Measurements from ENCODE around the gene HEMGN. TPM values are rescaled to one million over a fixed set of nuclear protein-coding genes. Genes with fewer than 3 reads are reported as not detected.

The HEMGN gene
- total and polyA plus RNA-seq, 2 of the 4 experiments (the other 2 are of a cell fraction), result not detected

GRCh38 chr9:97940741-97941140, 2.8 kb upstream of the HEMGN start:
- no peak overlapping the region for H3K23ac ChIP-seq (ENCODE audit: low read depth, low read length)
- H3K18ac ChIP-seq (ENCODE audit: low read depth, low read length), result no peak overlapping the region
- intact Hi-C loops (cut with micrococcal nuclease) (no loop called here), in situ Hi-C loops (cut with MboI; ENCODE audit: low sequenced_read_pairs) (no loop called here), dilution Hi-C loops (cut with HindIII; ENCODE audit: low sequenced_read_pairs, unreplicated experiment) (no loop called here)
- no peak overlapping the region for H2AK9ac ChIP-seq (replicated peaks; ENCODE audit: low read depth, low read length, poor library complexity)
- peaks cover 58% of the 10 kb centered on the region for H3K27me3 ChIP-seq (ENCODE audit: control insufficient read depth, insufficient read depth, low read length)
- no CpG with 5 or more reads among the region's 3 CpGs for WGBS, 2 experiments (ENCODE audit: extremely low coverage in 2 of 2, insufficient read length in 1 of 2)
- H3K4me2 ChIP-seq (ENCODE audit: low read depth, low read length), result no peak overlapping the region
- H2AFZ ChIP-seq (replicated peaks; ENCODE audit: low read length, poor library complexity), result no peak overlapping the region
- no peak overlapping the region for H2BK120ac ChIP-seq (ENCODE audit: low read depth, low read length)
- H4K20me1 ChIP-seq (ENCODE audit: insufficient read depth, low read length), result no peaks in the 10 kb centered on the region
- ChIA-PET POLR2A (ENCODE audit: unreplicated experiment) (no interaction called here), CTCF (no interaction called here)
- no peak overlapping the region for H4K5ac ChIP-seq (ENCODE audit: low read depth, low read length)
- no peaks in the 10 kb centered on the region for H3K36me3 ChIP-seq (ENCODE audit: control insufficient read depth, insufficient read depth, low read length)
- no peak overlapping the region for H4K8ac ChIP-seq (ENCODE audit: low read depth in 2 of 2, low read length in 2 of 2)
- no peak overlapping the region for H3K9ac ChIP-seq (ENCODE audit: low read depth, low read length)
- no peak overlapping the region for H3K4me3 ChIP-seq (ENCODE audit: insufficient read depth, low read depth, low read length)
- no peak for DNase-seq
- ATAC-seq (ENCODE audit: low read depth), result no peak
- BruUV-seq (replicated peaks), result no TSS peak
- H2AK5ac ChIP-seq (ENCODE audit: low read depth, low read length), result no peak overlapping the region
- H4K91ac ChIP-seq (ENCODE audit: insufficient read depth, low read depth, low read length), result no peak overlapping the region
- TF ChIP-seq ELK1 (IDR thresholded peaks at IDR 0.05; ENCODE audit: borderline replicate concordance, low read depth, low read length), result no peak
- TF ChIP-seq, protein P1, sequence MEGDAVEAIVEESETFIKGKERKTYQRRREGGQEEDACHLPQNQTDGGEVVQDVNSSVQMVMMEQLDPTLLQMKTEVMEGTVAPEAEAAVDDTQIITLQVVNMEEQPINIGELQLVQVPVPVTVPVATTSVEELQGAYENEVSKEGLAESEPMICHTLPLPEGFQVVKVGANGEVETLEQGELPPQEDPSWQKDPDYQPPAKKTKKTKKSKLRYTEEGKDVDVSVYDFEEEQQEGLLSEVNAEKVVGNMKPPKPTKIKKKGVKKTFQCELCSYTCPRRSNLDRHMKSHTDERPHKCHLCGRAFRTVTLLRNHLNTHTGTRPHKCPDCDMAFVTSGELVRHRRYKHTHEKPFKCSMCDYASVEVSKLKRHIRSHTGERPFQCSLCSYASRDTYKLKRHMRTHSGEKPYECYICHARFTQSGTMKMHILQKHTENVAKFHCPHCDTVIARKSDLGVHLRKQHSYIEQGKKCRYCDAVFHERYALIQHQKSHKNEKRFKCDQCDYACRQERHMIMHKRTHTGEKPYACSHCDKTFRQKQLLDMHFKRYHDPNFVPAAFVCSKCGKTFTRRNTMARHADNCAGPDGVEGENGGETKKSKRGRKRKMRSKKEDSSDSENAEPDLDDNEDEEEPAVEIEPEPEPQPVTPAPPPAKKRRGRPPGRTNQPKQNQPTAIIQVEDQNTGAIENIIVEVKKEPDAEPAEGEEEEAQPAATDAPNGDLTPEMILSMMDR (conservative IDR thresholded peaks at IDR 0.05; ENCODE audit: low read depth, low read length), result no peak
- no peak for TF ChIP-seq POLR2A (IDR thresholded peaks at IDR 0.05; ENCODE audit: low read depth, low read length)
- TF ChIP-seq CHD1 (IDR thresholded peaks at IDR 0.05; ENCODE audit: low read depth, low read length), result no peak
- TF ChIP-seq BHLHE40 (IDR thresholded peaks at IDR 0.05; ENCODE audit: low read depth, low read length), result no peak
- TF ChIP-seq CEBPB (IDR thresholded peaks at IDR 0.05; ENCODE audit: low read depth, low read length), result no peak
- TF ChIP-seq MAFK (IDR thresholded peaks at IDR 0.05; ENCODE audit: low read depth, low read length), result no peak
- no peak for TF ChIP-seq MXI1 (IDR thresholded peaks at IDR 0.05; ENCODE audit: borderline replicate concordance, low read depth, low read length)
- no peak for TF ChIP-seq NFE2L2 (IDR thresholded peaks at IDR 0.05; ENCODE audit: low read depth, low read length)
- no peak for TF ChIP-seq FOS (IDR thresholded peaks at IDR 0.05; ENCODE audit: low read depth, low read length)
- TF ChIP-seq RFX5 (IDR thresholded peaks at IDR 0.05; ENCODE audit: low read depth, low read length), result no peak
- no peak for TF ChIP-seq USF2 (IDR thresholded peaks at IDR 0.05; ENCODE audit: low read depth, low read length)
- no peak for TF ChIP-seq MAZ (IDR thresholded peaks at IDR 0.05; ENCODE audit: borderline replicate concordance, low read depth, low read length)
- TF ChIP-seq RAD21 (IDR thresholded peaks at IDR 0.05; ENCODE audit: low read length), result no peak
- no peak for TF ChIP-seq SMC3 (IDR thresholded peaks at IDR 0.05; ENCODE audit: low read depth, low read length)
- TF ChIP-seq RCOR1 (IDR thresholded peaks at IDR 0.05; ENCODE audit: insufficient replicate concordance, low read length), result no peak
- H3K4me1 ChIP-seq (ENCODE audit: control insufficient read depth, insufficient read depth, low read length), result no peaks in the 10 kb centered on the region
- no peaks in the 10 kb centered on the region for H3K79me1 ChIP-seq (ENCODE audit: low read depth in 1 of 2, low read length in 2 of 2)
- no peak overlapping the region for H3K4ac ChIP-seq (ENCODE audit: low read depth, low read length)
- no peaks in the 10 kb centered on the region; the same call in 1 of the 2 replicates for H3K9me3 ChIP-seq (ENCODE audit: control insufficient read depth, insufficient read depth, low read length)
- H2BK15ac ChIP-seq (ENCODE audit: low read depth, low read length), result no peak overlapping the region
- no peaks in the 10 kb centered on the region for H3K9me1 ChIP-seq (ENCODE audit: insufficient read depth, low read length)
- H3K56ac ChIP-seq (ENCODE audit: extremely low read depth, insufficient read depth, low read length), result no peak overlapping the region
- no peak overlapping the region for H3K14ac ChIP-seq (replicated peaks; ENCODE audit: low read depth, low read length)
- no peak overlapping the region for H3K27ac ChIP-seq (ENCODE audit: insufficient read depth, low read length)
- no peak overlapping the region for H2BK20ac ChIP-seq (ENCODE audit: low read depth, low read length)
- H2BK5ac ChIP-seq (ENCODE audit: low read depth, low read length, poor library complexity, severe bottlenecking), result no peak overlapping the region
